Activated B cell treated with CpG ODN at 0.5 μM for 24 hours (primary cell): Measurements from ENCODE around the gene CAPN7. TPM values are rescaled to one million over a fixed set of nuclear protein-coding genes. Genes with fewer than 3 reads are reported as not detected.

Experiments used
- ATAC-seq: fragments of 200-7000 bp; cut with Tn5 transposase; one replicate; pipeline ENCODE4 v1.10.0; 2021; ENCODE audit warnings: low read depth, mild to moderate bottlenecking, moderate library complexity
- CTCF ChIA-PET: fragments of 350-600 bp; sonication (Branson Sonifier 250); formaldehyde crosslinking; loops from one replicate; lab custom pipeline; 2021; ENCODE audit warnings: antibody characterized with exemption; lab: Charles Lee
- POLR2A ChIA-PET: fragments of 350-600 bp; sonication (Branson Sonifier 250); formaldehyde crosslinking; loops from one replicate; lab custom pipeline; 2021; ENCODE audit warnings: antibody characterized with exemption; lab: Charles Lee
- DNase-seq: peaks from one replicate; pipeline ENCODE4 v3.0.0; 2022
- H3K27ac Mint-ChIP-seq: one replicate; pipeline ENCODE4 v1.8.0; 2020; ENCODE audit warnings: mixed read lengths
- H3K27me3 Mint-ChIP-seq: one replicate; pipeline ENCODE4 v1.8.0; 2021; ENCODE audit warnings: mixed read lengths
- H3K36me3 Mint-ChIP-seq: one replicate; pipeline ENCODE4 v1.8.0; 2021; ENCODE audit warnings: low read depth, mixed read lengths
- H3K4me1 Mint-ChIP-seq: one replicate; pipeline ENCODE4 v1.8.0; 2021; ENCODE audit warnings: mixed read lengths
- H3K4me3 Mint-ChIP-seq: one replicate; pipeline ENCODE4 v1.8.0; 2020; ENCODE audit warnings: mild to moderate bottlenecking, mixed read lengths
- H3K9me3 Mint-ChIP-seq: one replicate; pipeline ENCODE4 v1.8.0; 2020; ENCODE audit warnings: mixed read lengths
- intact Hi-C: fragments of 100-400 bp; cut with micrococcal nuclease; formaldehyde crosslinking; loops from one replicate; pipeline ENCODE4 v1.15.1; 2024
- total RNA-seq: library from RNA; stranded (reverse); gene quantifications from 2 replicates; pipeline ENCODE4 v1.2.3, GENCODE V29; 2022
- TF ChIP-seq, protein P1 (sequence below): fragments of 200-600 bp; IDR thresholded peaks from one replicate; pipeline ENCODE4 v1.8.0; 2022; ENCODE audit warnings: antibody characterized with exemption, mild to moderate bottlenecking

CAPN7 gene
- total RNA-seq, 1 donor from 2014 or later, result 45.1 TPM

DNA sequence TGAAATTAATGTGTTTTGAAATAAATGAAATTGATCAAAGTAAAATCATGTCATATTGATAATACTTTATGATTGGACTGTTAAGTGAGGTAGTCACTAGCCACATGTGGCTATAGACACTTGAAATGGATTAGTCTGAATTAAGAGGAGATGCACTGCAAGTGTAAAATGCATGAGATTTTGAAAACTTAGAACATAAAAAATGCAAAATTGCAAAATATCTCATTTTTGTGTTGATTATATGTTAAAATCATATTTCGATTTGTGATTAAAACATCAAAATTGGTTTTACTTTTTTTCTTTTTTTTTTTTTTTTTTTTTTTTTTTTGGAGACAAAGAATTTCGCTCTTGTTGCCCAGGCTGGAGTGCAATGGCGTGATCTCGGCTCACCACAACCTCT, 23.2 kb downstream of the CAPN7 start:
- TF ChIP-seq, protein P1, sequence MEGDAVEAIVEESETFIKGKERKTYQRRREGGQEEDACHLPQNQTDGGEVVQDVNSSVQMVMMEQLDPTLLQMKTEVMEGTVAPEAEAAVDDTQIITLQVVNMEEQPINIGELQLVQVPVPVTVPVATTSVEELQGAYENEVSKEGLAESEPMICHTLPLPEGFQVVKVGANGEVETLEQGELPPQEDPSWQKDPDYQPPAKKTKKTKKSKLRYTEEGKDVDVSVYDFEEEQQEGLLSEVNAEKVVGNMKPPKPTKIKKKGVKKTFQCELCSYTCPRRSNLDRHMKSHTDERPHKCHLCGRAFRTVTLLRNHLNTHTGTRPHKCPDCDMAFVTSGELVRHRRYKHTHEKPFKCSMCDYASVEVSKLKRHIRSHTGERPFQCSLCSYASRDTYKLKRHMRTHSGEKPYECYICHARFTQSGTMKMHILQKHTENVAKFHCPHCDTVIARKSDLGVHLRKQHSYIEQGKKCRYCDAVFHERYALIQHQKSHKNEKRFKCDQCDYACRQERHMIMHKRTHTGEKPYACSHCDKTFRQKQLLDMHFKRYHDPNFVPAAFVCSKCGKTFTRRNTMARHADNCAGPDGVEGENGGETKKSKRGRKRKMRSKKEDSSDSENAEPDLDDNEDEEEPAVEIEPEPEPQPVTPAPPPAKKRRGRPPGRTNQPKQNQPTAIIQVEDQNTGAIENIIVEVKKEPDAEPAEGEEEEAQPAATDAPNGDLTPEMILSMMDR, result no peak
- Mint-ChIP-seq H3K27me3 (no peaks in the 10 kb centered on the region), H3K36me3 (peaks cover 52% of the 10 kb centered on the region), H3K27ac (no peak overlapping the region), H3K9me3 (no peaks in the 10 kb centered on the region), H3K4me1 (no peaks in the 10 kb centered on the region), H3K4me3 (no peak overlapping the region)
- no peak for ATAC-seq
- DNase-seq, result no peak
- CTCF ChIA-PET, result no interaction called here
- intact Hi-C loops, result no loop called here
- POLR2A ChIA-PET, result no interaction called here

DNA sequence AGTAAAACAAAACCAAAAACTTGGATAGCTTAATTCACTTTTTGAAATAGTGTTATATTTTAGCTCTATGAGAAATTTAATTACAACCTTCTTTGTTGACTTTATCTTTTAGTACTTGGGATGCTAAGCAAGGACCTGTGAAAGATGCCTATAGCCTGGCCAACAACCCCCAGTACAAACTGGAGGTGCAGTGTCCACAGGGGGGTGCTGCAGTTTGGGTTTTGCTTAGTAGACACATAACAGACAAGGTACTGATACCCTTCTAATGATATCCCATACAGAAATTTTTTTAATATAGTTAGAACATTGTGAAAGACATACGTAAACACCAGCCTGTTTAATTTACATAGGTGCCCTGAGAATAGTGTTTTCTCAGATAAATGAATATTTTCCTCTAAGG, 35.3 kb downstream of the CAPN7 start:
- no peaks in the 10 kb centered on the region for H3K9me3 Mint-ChIP-seq
- DNase-seq (no peak), ATAC-seq (peak; percentile 65)
- TF ChIP-seq, protein P1, result no peak
- peaks cover 64% of the 10 kb centered on the region for H3K36me3 Mint-ChIP-seq
- POLR2A ChIA-PET, result no interaction called here
- H3K4me3 Mint-ChIP-seq, result no peak overlapping the region
- CTCF ChIA-PET, result interaction anchor here (1.0 to 4.0 kb wide), 5 partner anchors 19 to 165 kb away, joined by 3 to 21 read pairs (median 4); no protein-coding TSS in a partner anchor
- H3K27ac Mint-ChIP-seq, result no peak overlapping the region
- H3K27me3 Mint-ChIP-seq, result no peaks in the 10 kb centered on the region
- intact Hi-C loops, result loop anchor here (1.0 to 2.0 kb wide), 3 partner anchors 15 to 316 kb away; no protein-coding TSS in a partner anchor
- no peaks in the 10 kb centered on the region for H3K4me1 Mint-ChIP-seq

DNA sequence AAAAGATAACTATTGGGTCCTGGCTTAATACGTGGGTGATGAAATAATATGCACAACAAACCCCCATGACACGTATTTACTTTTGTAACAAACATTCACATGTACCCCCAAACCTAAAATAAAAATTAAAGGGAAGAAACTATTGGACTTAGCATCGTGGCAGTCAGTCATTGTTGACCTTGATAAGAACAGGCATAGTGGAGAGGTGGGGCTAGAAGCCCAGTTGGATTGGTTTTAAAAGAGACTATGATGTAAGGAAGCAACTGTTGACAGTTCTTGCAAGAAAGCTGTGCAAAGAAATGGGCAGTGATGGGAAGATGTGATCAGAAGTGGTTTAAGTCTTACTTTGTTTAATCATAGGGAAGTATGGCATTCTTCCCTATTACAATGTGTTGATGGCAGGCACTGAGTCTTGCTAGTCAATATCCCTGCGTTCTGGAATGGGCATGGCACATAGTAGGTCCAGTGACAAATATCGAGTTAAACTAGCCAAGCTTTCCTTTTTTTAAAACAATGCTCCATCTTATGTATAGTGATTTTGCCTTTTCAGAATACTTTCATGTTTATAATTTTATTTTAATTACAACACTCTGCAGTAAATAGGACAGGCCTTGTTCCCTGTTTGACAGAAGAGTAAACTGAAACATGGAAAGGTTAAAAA, 37.9 kb downstream of the CAPN7 start:
- ATAC-seq (no peak), DNase-seq (no peak)
- no peaks in the 10 kb centered on the region for H3K9me3 Mint-ChIP-seq
- POLR2A ChIA-PET, result no interaction called here
- CTCF ChIA-PET, result interaction anchor here (2.4 kb wide), 1 partner anchor 161 kb away, joined by 7 read pairs; no protein-coding TSS in a partner anchor
- intact Hi-C loops, result no loop called here
- peaks cover 72% of the 10 kb centered on the region for H3K36me3 Mint-ChIP-seq
- TF ChIP-seq, protein P1, result no peak
- H3K4me1 Mint-ChIP-seq, result no peaks in the 10 kb centered on the region
- H3K27me3 Mint-ChIP-seq, result no peaks in the 10 kb centered on the region
- H3K27ac Mint-ChIP-seq, result no peak overlapping the region
- H3K4me3 Mint-ChIP-seq, result no peak overlapping the region

DNA sequence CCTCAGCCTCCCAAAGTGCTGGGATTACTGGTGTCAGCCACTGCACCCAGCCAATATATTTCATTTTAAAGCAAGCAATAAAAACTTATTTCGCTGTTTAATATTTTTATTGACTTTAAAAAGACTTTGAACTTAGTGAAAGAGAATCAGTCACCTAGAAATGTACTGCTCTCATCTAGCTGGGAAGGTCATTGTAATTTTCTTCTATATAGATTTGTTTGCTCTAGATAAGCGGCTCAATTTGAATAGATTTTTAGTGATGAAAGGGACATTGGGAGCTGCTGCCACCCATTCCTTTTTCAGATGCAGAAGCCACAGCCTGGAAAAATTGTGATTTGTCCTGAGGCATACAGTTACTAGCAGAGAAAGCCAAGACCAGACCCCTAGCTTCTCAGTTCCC, 40.1 kb downstream of the CAPN7 start:
- TF ChIP-seq, protein P1, result no peak
- no peaks in the 10 kb centered on the region for H3K27me3 Mint-ChIP-seq
- ATAC-seq, result no peak
- no peak overlapping the region for H3K4me3 Mint-ChIP-seq
- intact Hi-C loops, result no loop called here
- peaks cover 71% of the 10 kb centered on the region for H3K36me3 Mint-ChIP-seq
- H3K27ac Mint-ChIP-seq, result peak overlapping the region; percentile 9
- ChIA-PET CTCF (interaction anchor here (0.8 to 2.4 kb wide), 4 partner anchors 45 to 161 kb away, joined by 3 to 7 read pairs (median 3); no protein-coding TSS in a partner anchor), POLR2A (no interaction called here)
- no peaks in the 10 kb centered on the region for H3K4me1 Mint-ChIP-seq
- H3K9me3 Mint-ChIP-seq, result no peaks in the 10 kb centered on the region
- no peak for DNase-seq

DNA sequence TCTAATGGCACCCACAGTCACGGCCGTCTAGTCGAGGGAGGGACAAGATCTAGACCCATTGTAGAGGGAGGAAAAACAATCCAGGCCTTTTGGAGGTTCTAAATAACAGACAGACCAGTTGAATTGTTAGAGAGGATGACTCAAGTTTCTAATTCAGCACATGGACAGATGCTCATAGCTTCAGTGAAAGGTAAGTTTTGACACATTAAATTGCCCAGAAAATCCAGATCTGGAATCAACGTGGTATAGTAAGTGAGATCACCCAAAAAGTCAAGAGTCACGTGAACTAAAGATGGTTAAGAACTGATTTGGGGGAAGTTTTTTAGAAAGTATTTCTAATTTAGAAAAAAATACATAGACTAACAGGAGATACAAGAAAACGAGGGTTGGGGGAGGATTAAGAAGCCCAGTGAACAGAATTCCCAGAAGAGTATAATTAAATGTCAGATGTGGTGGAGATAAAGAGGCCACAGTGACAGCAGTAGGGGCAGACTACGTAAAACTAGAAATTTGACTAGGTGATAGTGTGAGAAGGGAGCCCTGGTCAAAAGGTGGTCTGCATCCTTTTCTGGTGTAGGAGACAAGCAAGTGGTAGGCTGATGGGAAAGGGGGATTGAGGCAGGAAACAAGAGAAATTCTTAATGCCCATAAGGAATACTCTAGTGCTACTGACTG, 47.1 kb downstream of the CAPN7 start:
- Mint-ChIP-seq H3K4me3 (no peak overlapping the region), H3K27me3 (no peaks in the 10 kb centered on the region), H3K27ac (peak overlapping the region; percentile 46), H3K9me3 (no peaks in the 10 kb centered on the region), H3K4me1 (no peaks in the 10 kb centered on the region), H3K36me3 (peaks cover 83% of the 10 kb centered on the region)
- DNase-seq, result no peak
- CTCF ChIA-PET, result interaction anchor here (1.5 kb wide), 1 partner anchor 152 kb away, joined by 8 read pairs; no protein-coding TSS in a partner anchor
- intact Hi-C loops, result loop anchor here (5.0 kb wide), 1 partner anchor 36 kb away; no protein-coding TSS in a partner anchor
- TF ChIP-seq, protein P1, result no peak
- ATAC-seq, result no peak
- POLR2A ChIA-PET, result no interaction called here
